Ovary (tissue), 9 donors: ENCODE data around the gene MAPK14. TPM values are rescaled to one million over a fixed set of nuclear protein-coding genes. Genes with fewer than 3 reads are reported as not detected.

Experiments used
- DNase-seq, 5 donors: peaks; one replicate each; pipeline ENCODE4 v3.0.0-alpha.2; 2019 to 2020
- H3K27ac ChIP-seq, 2 donors: fragments of 200-600 bp; one replicate each; pipeline versions ENCODE4 v1.5.1 to v1.8.0; 2019 to 2022
- H3K27me3 ChIP-seq: fragments of 200-600 bp; one replicate; pipeline ENCODE4 v1.8.0; 2022
- H3K36me3 ChIP-seq: fragments of 200-600 bp; sonication (generic); one replicate; pipeline ENCODE4 v1.5.1; 2019
- H3K4me1 ChIP-seq: one replicate; pipeline ENCODE4 v1.8.1; 2013; ENCODE audit warnings: mild to moderate bottlenecking, moderate library complexity; ENCODE audit not compliant: insufficient read depth
- H3K4me3 ChIP-seq: fragments of 200-600 bp; sonication (generic); one replicate; pipeline ENCODE4 v1.5.1; 2017
- H3K9me3 ChIP-seq, 2 donors: fragments of 200-600 bp in 1 of 2; sonication (generic) in 1 of 2; one replicate each; pipeline versions ENCODE4 v1.5.1 to v1.8.1; 2013 to 2019; ENCODE audit warnings: mild to moderate bottlenecking in 1 of 2, moderate library complexity in 1 of 2
- EP300 ChIP-seq: sonication (generic); formaldehyde crosslinking; IDR thresholded peaks from one replicate; pipeline ENCODE4 v1.6.1; 2017; ENCODE audit warnings: antibody characterized with exemption
- POLR2A ChIP-seq: fragments of 450-650 bp; IDR thresholded peaks from one replicate; pipeline ENCODE4 v1.6.1; 2017; ENCODE audit warnings: antibody characterized with exemption, mild to moderate bottlenecking, moderate library complexity
- WGBS, 3 donors: extraction: QIAGEN DNeasy Blood & Tissue Kit in 1 of 3; methylation state at CpG; one replicate each; pipeline versions ENCODE4 v1.1.5 to v1.1.7; 2013 to 2017; 5-methylcytosine and 5-hydroxymethylcytosine counted together
- intact Hi-C, 4 donors: fragments of 100-400 bp; cut with DNase I; formaldehyde crosslinking; loops; one replicate each; pipeline versions ENCODE4 v1.11.0 to v1.15.1; 2022 to 2023
- polyA plus RNA-seq, 2 donors: library from polyadenylated mRNA; stranded (reverse); fragments of 200-250 nt in 1 of 2; fragments of 350-450 nt in 1 of 2; fragmentation: Illumina TruSeq in 1 of 2; extraction: RNeasy Lipid Tissue Mini Kit (QIAGEN cat#74804) in 1 of 2; gene quantifications; one replicate each; pipeline ENCODE4 v1.2.3, GENCODE V29; 2013 to 2014
- total RNA-seq, 7 donors: library from RNA; depleted of rRNA in 2 of 7; stranded (reverse); fragments of >200 nt in 2 of 7; fragmentation: NEBNext Ultra II Directional in 3 of 7; extraction: Animal tissue kit (Norgen Biotek cat#: 25700) in 3 of 7; gene quantifications; one replicate each; pipeline versions ENCODE4 v1.1.0 to v1.2.4, GENCODE V29; 2016 to 2023
- TF ChIP-seq, protein P1 (sequence below), 3 donors: fragments of 450-650 bp in 2 of 3; fragments of 200-600 bp in 1 of 3; IDR thresholded peaks; one replicate each; pipeline versions ENCODE4 v1.5.1 to v1.8.0; 2016 to 2022; ENCODE audit warnings: antibody characterized with exemption in 3 of 3, mild to moderate bottlenecking in 1 of 3
- donor health status: DM: no; HTN: no; CAD: no; lungs with moderate emphysema.
- donor health status: DM: no; HTN: no; CAD: no.
- donor health status: Bipolar disorder and iron deficiency.
- donor health status: DM: yes; HTN: yes; CAD: no.
- donor health status: DM: no; HTN: no; CAD: no.
- donor health status: DM: yes; HTN: yes; CAD: no.

MAPK14 gene
- total and polyA plus RNA-seq, 9 donors: 18.6 to 58.8 (median 37.1) TPM

DNA sequence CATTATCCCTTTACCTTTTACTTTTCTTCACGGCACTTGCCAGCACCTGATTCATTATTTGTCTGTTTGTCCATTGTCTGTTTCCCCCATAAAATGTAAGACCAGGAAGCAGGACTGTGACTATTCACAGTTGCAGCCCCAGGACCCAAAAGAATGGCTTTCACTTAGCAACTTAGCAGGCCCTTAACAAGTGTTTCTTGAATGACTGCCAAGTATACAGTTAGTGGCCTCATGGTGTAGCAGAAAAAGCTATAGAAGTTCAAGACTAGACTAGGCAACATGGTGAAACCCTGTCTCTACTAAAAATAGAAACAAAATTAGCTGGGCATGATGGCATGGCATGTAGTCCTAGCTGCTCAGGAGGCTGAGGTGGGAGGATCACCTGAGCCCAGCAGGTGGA, 7.5 kb upstream of the MAPK14 start:
- H3K4me1 ChIP-seq: peaks cover 2% of the 10 kb centered on the region
- H3K27ac ChIP-seq: no peak overlapping the region
- no peaks in the 10 kb centered on the region for H3K9me3 ChIP-seq
- H3K36me3 ChIP-seq: no peaks in the 10 kb centered on the region
- H3K4me3 ChIP-seq: no peak overlapping the region
- WGBS, 3 donors: 5 to 45% (median 29%) methylated on average over 1 of the region's 1 CpG
- intact Hi-C loops: no loop called here
- TF ChIP-seq POLR2A: no peak
- TF ChIP-seq, protein P1, sequence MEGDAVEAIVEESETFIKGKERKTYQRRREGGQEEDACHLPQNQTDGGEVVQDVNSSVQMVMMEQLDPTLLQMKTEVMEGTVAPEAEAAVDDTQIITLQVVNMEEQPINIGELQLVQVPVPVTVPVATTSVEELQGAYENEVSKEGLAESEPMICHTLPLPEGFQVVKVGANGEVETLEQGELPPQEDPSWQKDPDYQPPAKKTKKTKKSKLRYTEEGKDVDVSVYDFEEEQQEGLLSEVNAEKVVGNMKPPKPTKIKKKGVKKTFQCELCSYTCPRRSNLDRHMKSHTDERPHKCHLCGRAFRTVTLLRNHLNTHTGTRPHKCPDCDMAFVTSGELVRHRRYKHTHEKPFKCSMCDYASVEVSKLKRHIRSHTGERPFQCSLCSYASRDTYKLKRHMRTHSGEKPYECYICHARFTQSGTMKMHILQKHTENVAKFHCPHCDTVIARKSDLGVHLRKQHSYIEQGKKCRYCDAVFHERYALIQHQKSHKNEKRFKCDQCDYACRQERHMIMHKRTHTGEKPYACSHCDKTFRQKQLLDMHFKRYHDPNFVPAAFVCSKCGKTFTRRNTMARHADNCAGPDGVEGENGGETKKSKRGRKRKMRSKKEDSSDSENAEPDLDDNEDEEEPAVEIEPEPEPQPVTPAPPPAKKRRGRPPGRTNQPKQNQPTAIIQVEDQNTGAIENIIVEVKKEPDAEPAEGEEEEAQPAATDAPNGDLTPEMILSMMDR (IDR thresholded peaks at IDR 0.05): no peak
- no peak for TF ChIP-seq EP300
- DNase-seq: no peak
- H3K27me3 ChIP-seq: no peaks in the 10 kb centered on the region

DNA sequence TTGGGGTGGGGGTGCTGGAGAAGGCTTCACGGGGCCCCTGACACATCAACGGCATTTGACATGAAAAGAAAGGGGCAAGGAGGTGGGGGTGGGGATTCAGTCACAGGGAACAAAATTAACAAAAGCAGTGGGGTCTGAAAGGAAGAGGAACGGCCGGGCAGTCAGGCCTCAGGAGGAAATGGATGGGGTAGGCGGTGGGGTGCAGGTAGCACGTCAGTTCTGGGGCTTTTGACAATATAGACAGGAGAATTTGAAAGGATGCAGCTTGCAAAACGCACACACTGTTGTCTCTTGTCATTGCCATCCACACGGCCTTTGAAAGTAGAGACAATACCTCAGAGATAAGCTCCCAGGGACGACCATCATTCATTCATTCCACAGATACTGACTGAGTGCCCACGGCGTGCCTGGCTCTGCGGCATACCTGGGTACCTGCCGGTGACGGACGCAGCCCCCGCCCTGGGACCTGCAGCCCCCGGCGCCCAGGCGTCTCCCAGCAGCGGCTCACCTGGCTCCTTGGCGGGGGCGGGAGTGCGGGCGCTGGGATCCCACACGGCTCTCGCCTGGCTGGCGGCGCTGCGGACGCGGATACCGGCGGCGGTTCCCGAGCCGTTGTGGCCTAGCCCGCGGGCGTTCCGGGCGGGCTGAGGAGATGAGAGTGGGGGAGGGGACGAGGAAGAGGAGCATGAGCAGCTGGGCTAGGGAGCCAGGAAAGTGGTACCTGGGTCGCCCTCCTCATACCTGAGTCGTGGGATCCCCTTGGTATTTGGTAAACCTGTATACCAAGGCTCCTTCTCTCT, 3.4 kb upstream of the MAPK14 start, which contains the start of gene SLC26A8:
Gene SLC26A8, minus strand, starts transcription at position 646 of the 800 bp plus-strand sequence. CDS start 4,934 bp downstream, outside the sequence.
- WGBS, 3 donors: 34 to 50% (median 38%) methylated on average over 40 to 44 of the region's 44 CpGs
- no peak within 1 kb of the TSS for H3K4me3 ChIP-seq

DNA sequence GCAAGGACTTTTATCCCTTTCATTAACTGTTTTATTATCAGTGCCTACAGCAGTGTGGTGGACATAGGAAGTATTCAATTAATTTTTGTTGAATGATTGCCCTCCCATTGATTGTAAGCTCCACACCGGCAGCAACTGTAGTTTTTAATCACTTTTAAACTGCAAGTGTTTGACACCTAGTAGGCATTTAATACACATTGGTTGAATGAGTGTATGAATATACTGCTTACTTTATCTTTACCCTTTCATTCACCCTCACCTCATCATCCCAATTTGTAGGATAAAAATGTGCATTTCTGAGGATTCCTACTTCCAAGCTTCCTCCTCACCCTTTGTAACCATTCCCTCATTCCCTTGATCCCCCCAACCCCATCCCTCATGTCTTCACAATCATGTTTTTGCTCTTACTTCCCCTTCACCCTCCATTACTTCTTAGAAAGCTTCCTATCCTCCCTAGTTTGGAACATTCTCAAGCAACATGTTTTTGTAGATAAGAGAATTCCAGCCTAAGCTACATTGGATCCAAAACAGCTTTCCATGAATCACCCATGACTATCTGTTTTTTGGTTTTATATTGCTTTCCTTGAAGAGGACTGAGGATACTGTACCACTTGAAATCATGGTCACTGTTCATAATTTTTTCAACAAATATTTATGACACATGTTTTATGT, 2.2 kb upstream of the MAPK14 start:
- TF ChIP-seq POLR2A (no peak), EP300 (no peak)
- TF ChIP-seq, protein P1 (IDR thresholded peaks at IDR 0.05): no peak
- intact Hi-C loops: loop anchor here in 3 of 4 donors (5.0 kb wide), 3 partner anchors 67 to 172 kb away; partner anchors contain the start of gene BRPF3 (in 1 of the 3)

More for the DNA sequence above, 3.4 kb upstream of the MAPK14 start, which contains the start of gene SLC26A8:
- TF ChIP-seq, protein P1 (IDR thresholded peaks at IDR 0.05): no peak
- TF ChIP-seq POLR2A (no peak), EP300 (no peak)
- Histone ChIP-seq H3K9me3 (no peaks in the 10 kb centered on the region), H3K27me3 (no peaks in the 10 kb centered on the region), H3K36me3 (no peaks in the 10 kb centered on the region), H3K27ac (no peak within 1 kb of the TSS), H3K4me1 (peaks cover 6% of the 10 kb centered on the region)
- DNase-seq: peak in 2 of 5 donors; percentile 27 to 38
- intact Hi-C loops: no loop called here

DNA sequence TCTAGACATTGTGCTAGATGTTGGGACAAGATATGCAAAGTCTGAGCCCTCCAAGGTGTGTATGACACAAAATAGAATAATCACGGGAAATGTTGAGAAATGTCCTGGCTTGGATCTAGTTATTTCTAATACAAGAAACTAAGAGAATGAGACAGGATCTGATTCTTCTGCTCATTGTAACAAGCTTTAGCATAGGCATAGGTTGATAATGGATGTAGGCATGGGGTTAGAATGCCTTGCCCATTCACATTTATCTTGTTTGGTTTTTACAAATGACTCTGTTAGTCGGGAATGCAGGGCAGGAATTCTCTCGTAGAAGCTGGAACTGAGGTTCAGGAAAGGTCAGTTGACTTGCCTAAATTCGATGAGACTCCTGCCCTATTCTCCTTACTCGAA, 1.7 kb upstream of the MAPK14 start:
- no peak for DNase-seq
- 8 to 9% (median 9%) methylated on average over 5 of the region's 5 CpGs for WGBS, 3 donors
- no peaks in the 10 kb centered on the region for H3K27me3 ChIP-seq
- H3K4me1 ChIP-seq: peaks cover 6% of the 10 kb centered on the region
- TF ChIP-seq EP300: no peak
- TF ChIP-seq POLR2A: no peak
- TF ChIP-seq, protein P1 (IDR thresholded peaks at IDR 0.05): no peak
- H3K4me3 ChIP-seq: no peak overlapping the region
- no peaks in the 10 kb centered on the region for H3K36me3 ChIP-seq
- H3K27ac ChIP-seq: no peak overlapping the region
- intact Hi-C loops: loop anchor here (2.0 to 5.0 kb wide), 4 partner anchors 66 to 171 kb away; partner anchors contain the start of gene BRPF3 (in 1 of the 4)
- H3K9me3 ChIP-seq: no peaks in the 10 kb centered on the region

More for the DNA sequence above, 2.2 kb upstream of the MAPK14 start:
- H3K4me1 ChIP-seq: peaks cover 6% of the 10 kb centered on the region
- 23 to 27% (median 27%) methylated on average over 1 of the region's 1 CpG for WGBS, 3 donors
- no peaks in the 10 kb centered on the region for H3K36me3 ChIP-seq
- no peak for DNase-seq
- H3K4me3 ChIP-seq: no peak overlapping the region
- no peaks in the 10 kb centered on the region for H3K9me3 ChIP-seq
- no peaks in the 10 kb centered on the region for H3K27me3 ChIP-seq
- H3K27ac ChIP-seq: no peak overlapping the region
